ENCODE results near the gene CNIH2. TPM values are rescaled to one million over a fixed set of nuclear protein-coding genes. Genes with fewer than 3 reads are reported as not detected.

The CNIH2 gene
- total and polyA plus RNA-seq, 9 of the 15 experiments (the other 6 are each of a cell fraction or from before 2014, with no cell fraction given) = 0.26 to 0.89 (median 0.40) TPM; not detected in 4

- TF ChIP-seq GMEB1 (CRISPR knock-in tag; IDR thresholded peaks at IDR 0.05) (no peak), ZNF77 (CRISPR knock-in tag; IDR thresholded peaks at IDR 0.05) (no peak), MTF1 (CRISPR knock-in tag; IDR thresholded peaks at IDR 0.05; ENCODE audit: borderline replicate concordance) (no peak), PPARD (CRISPR knock-in tag; IDR thresholded peaks at IDR 0.05) (no peak), KDM4B (IDR thresholded peaks at IDR 0.05; ENCODE audit: borderline replicate concordance in 2 of 2, low read depth in 1 of 2) (no peak), CHD4 (IDR thresholded peaks at IDR 0.05; ENCODE audit: insufficient read depth, insufficient replicate concordance, low read depth, low read length, poor library complexity, severe bottlenecking) (no peak), VEZF1 (CRISPR knock-in tag; IDR thresholded peaks at IDR 0.05) (no peak)
Observed at GRCh38 chr11:66290330-66290621, 12.3 kb downstream of the CNIH2 start (continued).

GRCh38 chr11:66291303-66291705, 13.3 kb downstream of the CNIH2 start:
- Histone ChIP-seq H3K79me2 (ENCODE audit: control insufficient read depth, insufficient read depth, low read length) (peaks cover 21% of the 10 kb centered on the region), H3K27me3 (ENCODE audit: control insufficient read depth in 2 of 2, insufficient read depth in 2 of 2, low read length in 2 of 2) (no peaks in the 10 kb centered on the region), H3K4me3 (no peak overlapping the region), H3K4me2 (ENCODE audit: insufficient read depth, low read length) (no peak overlapping the region), H4K20me1 (replicated peaks; ENCODE audit: control insufficient read depth, insufficient read depth, low read length) (0 out of 2 replicates have a peak, but pooled peaks cover 5% of the 10 kb centered on the region), H3K36me3 (ENCODE audit: control insufficient read depth, insufficient read depth, low read length) (peaks cover 14% of the 10 kb centered on the region; the same call in 2 of the 3 replicates), H3K27ac (ENCODE audit: extremely low read depth, low read depth, low read length) (no peak overlapping the region), H3K9me3 (replicated peaks; ENCODE audit: control insufficient read depth, insufficient read depth, low read depth, low read length) (no peaks in the 10 kb centered on the region), H3K9ac (ENCODE audit: insufficient read depth in 1 of 2, low read depth in 2 of 2, low read length in 2 of 2) (no peak overlapping the region), H3K4me1 (replicated peaks in 1 of 2; ENCODE audit: control insufficient read depth in 2 of 2, insufficient read depth in 2 of 2, low read length in 2 of 2) (peaks cover 19 to 63% of the 10 kb centered on the region in 2 experiments), H3K9me1 (ENCODE audit: control insufficient read depth, insufficient read depth, low read length) (no peaks in the 10 kb centered on the region), H2AFZ (ENCODE audit: low read depth, low read length) (no peak overlapping the region)
- TF ChIP-seq RBM25 (IDR thresholded peaks at IDR 0.05; ENCODE audit: low read depth, low read length, severe bottlenecking) (peak; percentile 51), BCOR (IDR thresholded peaks at IDR 0.05) (peak; percentile 42; the same call in 1 of the 2 replicates), ZNF699 (CRISPR knock-in tag; IDR thresholded peaks at IDR 0.05; ENCODE audit: insufficient replicate concordance) (no peak), ZNF384 (IDR thresholded peaks at IDR 0.05; ENCODE audit: low read depth, low read length) (no peak), EHMT2 (IDR thresholded peaks at IDR 0.05) (no peak), KDM1A (IDR thresholded peaks at IDR 0.05) (peak in 1 of 2 experiments; percentile 37; a peak in 1 of 4 replicates)
- intact Hi-C loops (cut with micrococcal nuclease) = no loop called here
- in situ Hi-C loops (cut with MboI) = no loop called here
- WGBS (ENCODE audit: insufficient coverage, low coverage, missing lambda C conversion rate) = 88% methylated on average over 13 of the region's 16 CpGs
- BruUV-seq (replicated peaks) = no TSS peak
- DNase-seq (ENCODE audit: extremely low read depth in 1 of 4, low spot score in 3 of 4) (no peak), FAIRE-seq (no peak), ATAC-seq (no peak)
- CTCF ChIA-PET (ENCODE audit: low intra/inter-chr PET ratio) = no interaction called here
- POLR2A ChIA-PET = interaction anchor here (1.1 kb wide), 1 partner anchor 24 kb away, joined by 4 read pairs; no protein-coding TSS in a partner anchor

All from K562 (cell line).